GM18870 (cell line): ENCODE measurements around the gene PGRMC2.
"Not testable (repeated sequence)": the region's sequence is repeated elsewhere in the genome, so short reads cannot be mapped to it uniquely, and the experiment has no call there.

Experiments used
- ATAC-seq: cut with Tn5 transposase; IDR thresholded peaks from one replicate; pipeline ENCODE4 v1.9.1; 2021; ENCODE audit warnings: moderate library complexity; ENCODE audit not compliant: unreplicated experiment

PGRMC2 gene

DNA sequence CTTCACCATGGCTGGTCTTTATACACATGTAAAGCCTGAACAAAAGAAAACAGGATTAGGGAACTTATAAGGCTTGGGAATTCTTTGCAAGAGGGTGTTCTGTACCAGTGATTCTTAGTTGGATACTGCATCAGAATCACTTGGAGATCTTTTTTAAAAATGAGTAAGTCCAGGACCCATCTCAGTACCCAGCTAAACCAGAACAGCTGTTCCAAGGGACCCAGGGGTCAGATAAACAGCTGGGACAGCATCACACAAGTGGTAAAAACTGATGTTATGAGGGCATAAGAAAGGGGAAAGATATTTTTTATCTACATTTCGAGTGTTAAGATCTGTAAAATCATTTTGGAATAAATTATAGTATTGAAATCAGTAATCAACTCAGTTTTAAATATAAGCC, 16.1 kb downstream of the PGRMC2 start:
- no peak for ATAC-seq

DNA sequence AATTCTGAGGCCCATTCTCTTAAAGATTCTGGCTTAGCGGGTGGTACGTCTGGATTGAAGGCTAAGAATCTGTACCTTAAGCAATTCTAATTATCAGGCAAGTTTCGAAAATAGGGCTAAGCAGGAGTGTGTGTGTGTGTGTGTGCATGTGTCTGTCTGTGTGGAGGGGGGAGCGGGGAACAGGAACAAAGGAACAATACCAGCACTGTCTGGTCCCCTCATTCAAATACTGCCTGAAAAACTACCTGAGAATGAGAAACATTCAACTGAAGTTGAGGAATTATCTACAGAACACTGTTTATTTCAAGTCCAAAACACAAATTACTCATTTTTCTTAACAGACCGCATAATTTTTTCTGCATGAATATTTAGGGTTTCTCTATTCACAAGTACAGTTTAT, 18.6 kb downstream of the PGRMC2 start:
- ATAC-seq: no peak

DNA sequence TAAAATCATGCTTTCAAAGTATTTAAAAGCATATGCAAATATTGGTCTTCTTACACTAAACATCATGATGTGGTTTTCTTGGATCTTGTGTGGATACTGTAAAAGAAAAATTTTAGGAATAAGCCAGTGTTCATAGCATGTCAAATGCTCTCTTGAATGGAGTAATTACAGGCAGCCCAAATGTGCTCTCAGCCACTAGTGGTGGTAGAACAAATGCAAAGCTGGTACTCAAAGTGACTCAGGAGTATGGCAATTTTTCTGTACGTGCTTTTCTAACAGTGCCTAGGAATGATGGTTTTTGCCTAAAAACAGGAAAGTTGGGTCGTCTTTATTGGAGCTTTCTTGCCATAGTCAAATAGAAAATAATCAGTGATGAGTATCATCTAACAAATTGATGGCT, 19.9 kb downstream of the PGRMC2 start:
- ATAC-seq: no peak

DNA sequence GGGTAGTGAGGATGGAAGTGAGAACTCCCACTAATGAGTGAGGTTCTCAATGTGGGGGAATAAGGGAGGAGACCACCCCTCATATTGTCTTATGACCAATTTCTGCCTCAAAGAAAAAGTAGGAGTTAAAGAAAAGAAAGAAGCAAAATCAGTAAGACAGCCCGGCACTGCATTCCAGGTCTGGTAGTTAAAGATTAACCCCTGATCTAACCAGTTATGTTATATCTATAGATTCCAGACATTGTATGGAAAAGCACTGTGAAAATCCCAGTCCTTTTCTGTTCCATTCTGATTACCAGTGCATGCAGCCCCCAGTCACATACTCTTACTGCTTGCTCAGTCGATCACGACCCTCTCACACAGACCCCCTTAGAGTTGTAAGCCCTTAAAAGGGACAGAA, 20.4 kb downstream of the PGRMC2 start:
- ATAC-seq: not testable (repeated sequence)

DNA sequence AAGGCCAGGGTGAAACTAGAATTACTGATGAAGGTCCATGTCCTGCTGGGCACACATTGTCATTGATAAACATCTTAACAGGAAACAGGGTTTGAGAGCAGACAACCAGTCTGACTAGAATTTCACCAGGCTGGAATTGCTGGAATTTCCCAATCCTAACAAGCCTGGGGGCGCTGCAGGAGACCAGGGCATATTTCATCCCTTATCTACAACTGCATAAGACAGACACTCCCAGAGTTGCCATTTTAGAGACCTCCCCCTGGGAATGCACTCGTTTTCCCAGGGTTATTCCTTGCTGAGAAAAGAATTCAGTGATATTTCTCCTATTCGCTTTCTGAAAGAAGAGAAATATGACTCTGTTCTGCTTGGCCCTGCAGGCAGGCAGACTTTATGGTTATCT, 22.1 kb downstream of the PGRMC2 start:
- not testable (repeated sequence) for ATAC-seq

DNA sequence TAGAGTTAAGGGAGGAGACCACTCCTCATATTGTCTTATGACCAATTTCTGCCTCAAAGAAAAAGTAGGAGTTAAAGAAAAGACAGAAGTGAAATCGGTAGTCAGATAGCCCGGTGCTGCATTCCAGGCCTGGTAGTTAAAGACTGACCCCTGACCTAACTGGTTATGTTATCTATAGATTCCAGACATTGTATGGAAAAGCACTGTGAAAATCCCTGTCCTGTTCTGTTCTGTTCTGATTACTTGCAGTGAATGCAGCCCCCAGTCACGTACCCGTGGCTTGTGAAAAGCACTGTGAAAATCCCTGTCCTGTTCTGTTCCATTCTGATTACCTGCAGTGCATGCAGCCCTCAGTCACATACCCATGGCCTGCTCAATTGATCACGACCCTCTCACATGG, 27.7 kb downstream of the PGRMC2 start:
- ATAC-seq: not testable (repeated sequence)

DNA sequence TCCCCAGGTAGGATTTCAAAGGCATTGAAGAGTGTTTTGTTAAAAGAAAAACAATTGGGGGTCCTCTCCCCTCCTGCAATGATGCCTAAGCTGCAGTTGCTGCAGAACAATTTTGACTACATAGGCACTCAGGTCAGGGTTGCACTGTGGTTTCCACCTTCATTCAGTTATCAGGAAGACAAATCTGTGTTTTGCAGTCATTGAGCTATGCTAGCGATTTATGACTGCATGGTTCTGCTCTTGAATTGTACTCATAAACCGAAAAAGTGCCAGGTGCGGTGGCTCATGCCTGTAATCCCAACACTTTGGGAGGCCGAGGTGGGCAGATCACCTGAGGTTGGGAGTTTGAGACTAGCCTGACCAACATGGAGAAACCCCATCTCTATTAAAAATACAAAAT, 29.4 kb downstream of the PGRMC2 start:
- ATAC-seq: not testable (repeated sequence)

DNA sequence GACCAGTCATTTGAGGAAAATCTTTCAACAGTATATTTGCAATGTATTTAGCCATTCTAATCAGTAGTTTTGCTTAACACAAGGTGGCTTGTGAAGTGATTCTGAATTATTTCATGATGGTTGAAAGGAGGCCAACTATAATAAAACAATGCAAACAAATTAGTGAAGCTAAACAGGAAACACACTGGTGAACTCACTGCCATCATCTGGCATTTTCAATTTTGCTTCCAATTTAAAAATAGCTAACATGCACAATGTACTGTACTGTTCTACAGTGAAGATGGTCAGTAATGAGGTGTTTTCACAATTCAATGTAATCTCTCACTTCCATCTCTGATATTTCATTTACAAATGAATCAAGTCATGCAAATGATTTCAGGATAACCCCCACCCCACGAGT, 31.1 kb downstream of the PGRMC2 start:
- no peak for ATAC-seq

DNA sequence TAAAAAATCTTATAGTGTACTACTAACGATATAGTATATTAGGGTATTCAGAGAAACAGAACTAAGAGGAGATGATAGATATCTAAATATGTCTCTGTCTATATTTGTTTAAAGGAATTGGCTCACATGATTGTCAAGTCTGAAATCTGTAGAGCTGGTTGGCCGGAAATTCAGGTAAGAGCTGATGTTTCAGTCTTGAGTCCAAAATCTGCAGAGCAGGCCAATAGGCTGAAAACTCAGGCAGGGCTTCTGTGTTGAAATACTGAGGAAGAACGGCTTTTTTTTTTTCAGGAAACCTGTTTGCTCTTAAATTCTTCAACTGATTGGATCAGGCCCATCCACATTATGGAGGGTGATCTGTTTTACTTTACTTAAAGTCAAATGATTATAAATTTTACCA, 31.7 kb downstream of the PGRMC2 start:
- ATAC-seq: no peak

DNA sequence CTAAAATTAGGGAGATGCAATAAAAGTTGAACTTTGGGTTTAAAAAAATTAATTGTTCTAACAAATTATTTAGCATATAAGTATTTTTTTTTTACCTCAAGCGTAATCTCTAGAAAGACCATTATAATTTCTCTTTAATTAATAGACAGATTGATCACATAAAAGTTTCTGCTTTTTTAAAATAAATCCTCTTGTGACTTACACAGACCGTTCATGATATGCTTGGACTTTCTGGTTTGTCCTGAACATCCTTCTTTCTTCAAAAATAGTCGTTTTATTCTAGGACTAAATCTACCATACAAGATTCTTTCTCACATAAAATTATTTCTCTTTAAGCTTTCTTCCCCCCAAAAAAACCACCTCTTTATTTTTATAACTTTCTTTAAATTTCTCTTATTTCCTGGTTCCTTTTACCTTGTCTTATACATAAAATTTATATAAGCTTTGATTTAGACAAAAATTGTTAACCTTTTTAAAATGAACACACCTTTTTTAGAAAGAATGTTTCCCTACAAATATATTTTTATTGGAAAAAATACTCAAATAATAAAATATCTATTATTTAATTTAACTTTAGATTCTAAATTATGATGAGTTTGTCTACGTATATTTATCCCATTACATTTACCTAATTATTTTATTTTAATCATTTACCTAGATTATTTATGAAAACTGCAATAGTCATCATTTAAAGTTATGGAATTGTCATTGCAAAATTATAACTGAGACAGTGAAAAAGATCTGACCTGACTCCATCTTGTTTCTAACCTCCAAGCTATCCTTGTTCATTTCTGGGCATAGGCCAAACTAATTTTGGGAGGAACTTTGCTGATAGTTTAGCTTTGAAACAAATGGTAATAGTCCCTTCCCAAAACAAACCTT, 37.6 kb downstream of the PGRMC2 start:
- no peak for ATAC-seq

DNA sequence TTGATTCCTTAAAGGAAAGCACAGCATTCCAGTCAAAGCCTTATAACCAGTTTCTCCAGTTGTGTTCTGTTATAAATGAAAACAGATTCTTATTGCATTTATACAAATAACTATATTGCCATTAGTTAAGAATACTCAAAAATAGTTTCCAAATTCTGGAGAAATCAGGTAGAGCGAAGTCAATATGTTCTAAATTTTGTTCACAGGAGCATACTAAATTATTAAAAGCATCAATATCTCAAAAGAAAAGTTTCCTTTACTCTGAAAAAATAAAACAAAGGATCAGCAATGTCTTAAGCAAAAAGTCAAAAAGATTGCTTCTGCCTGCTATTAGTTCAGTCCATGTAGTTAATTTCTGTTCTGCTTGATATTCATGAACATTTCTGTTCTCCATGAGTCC, 39.7 kb downstream of the PGRMC2 start:
- ATAC-seq: no peak

DNA sequence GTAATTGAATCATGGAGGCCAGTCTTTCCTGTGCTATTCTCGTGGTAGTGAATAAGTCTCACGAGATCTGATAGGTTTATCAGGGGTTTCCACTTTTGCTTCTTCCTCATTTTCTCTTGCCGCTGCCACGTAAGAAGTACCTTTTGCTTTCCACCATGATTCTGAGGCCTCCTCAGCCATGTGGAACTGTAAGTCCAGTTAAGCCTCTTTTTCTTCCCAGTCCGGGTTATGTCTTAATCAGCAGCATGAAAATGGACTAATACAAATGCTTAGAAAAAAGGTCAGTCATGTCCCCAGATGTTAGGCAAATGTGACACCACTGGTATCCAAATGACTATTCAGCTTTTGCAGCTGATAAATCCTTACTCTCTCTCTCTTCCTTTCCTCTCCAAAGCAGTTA, 42.2 kb downstream of the PGRMC2 start:
- ATAC-seq: not testable (repeated sequence)

DNA sequence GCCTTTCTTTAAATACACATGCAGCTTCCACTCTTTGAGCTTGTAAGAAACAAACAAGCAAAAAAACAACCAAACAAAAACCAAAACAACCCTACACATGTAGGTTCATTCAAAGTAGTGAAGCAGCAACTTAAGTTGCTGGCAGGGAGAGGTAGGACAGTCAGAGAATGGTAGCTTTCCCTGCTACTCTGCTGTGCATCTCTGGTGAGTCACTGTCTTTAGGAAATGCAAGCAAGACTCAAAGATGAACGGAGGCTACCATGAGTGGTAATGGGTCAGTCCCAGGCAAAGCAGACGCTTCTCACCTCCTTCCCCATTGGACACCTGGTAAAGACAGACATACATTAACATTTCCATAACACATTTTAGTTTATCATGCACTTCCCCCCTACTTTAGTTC, 43.2 kb downstream of the PGRMC2 start:
- ATAC-seq: no peak

DNA sequence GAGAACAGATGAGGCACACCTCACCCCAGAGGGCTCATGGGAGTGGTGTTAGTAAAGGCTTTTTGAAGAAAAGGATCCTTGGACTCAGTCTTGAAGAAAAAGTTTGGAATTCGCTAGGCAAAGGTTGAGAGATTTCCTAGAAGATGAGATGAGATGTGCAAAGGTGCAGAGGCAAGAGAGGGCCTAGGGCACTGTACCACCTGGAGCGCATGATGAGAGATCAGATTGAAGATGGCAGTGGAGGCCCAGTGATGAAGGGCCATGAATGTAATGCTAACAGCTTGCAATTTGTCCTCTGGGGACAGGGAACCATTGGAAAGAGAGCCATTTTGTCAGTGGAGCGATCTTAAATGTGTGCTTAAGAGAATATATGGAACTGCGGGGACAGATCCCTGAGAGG, 45.0 kb downstream of the PGRMC2 start:
- ATAC-seq: no peak

DNA sequence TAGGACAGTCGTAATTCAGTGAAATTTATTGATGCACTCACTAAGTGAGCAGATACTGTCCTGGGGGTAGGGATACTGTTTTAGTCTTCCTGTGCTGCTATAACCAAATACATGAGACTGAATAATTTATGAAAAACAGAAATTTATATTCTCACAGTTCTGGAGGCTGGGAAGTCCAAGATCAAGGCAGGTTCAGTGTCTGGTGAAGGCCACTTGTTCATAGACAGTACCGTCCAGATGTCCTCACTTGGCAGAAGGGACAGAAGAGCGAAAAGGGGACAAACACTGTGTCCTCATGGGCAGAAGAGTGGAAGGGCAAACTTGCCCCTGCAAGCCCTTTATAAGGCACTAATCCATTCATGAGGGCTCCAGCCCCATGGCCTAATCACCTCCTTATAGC, 45.6 kb downstream of the PGRMC2 start:
- no peak for ATAC-seq

DNA sequence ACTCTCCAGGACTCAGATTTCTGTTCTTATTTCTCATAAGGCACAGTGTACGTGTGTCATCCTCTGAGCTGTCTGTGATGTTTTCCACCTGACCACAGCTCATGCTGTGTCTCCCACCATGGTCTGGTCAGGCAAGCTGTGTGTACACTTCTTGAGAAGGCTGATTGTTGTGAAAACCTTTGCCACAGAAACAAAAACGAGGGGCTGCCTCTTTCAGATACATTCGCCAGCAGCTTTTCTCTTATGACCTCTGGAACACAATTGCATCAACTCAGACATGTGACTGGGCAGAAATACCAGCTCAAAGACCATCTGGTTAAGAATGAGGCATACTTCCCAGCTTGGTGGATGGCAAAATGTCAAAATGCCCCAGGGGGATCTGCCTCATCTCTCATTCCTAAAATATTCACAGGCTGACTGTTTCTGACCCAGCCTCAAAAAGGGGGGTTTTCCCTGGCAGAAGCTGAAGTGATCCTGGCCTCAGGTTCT, 46.1 kb downstream of the PGRMC2 start:
- ATAC-seq: no peak

DNA sequence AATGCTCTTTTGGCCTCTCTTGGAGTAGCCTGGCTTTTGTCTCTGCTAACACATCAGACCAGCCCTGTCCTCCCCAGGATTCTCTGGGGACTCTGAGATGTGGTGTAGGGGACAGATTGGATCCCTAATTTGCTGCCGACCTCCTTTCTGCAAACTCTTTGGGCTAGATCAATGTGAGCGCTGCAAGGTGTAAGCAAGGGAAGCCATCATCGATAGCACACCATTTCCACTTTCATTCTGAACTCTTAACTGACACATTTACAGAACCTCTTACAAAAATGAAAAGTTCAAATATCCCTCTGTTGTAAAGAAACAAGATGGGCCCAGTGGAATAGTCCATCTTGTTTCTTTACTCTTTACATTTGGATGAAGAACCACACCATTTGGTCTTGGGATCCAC, 46.6 kb downstream of the PGRMC2 start:
- ATAC-seq: no peak

DNA sequence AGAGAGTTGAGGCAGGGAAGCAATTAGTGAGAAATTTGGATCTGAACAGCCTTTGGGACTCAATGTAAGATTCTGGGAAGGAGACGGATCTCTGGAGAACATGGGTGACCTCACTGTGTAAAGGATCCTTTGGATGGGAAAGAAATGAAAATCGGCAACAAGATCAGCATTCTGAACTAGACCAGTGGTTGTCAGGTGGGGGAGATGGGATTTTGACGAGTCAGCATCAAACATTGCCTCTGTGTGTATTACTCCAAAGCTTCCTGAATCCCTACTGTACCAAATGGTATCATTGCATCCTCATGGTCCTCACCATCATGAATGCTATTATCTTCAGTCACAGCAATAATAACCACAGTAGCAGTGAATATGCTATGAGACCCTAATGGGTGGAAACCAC, 52.8 kb downstream of the PGRMC2 start:
- no peak for ATAC-seq

DNA sequence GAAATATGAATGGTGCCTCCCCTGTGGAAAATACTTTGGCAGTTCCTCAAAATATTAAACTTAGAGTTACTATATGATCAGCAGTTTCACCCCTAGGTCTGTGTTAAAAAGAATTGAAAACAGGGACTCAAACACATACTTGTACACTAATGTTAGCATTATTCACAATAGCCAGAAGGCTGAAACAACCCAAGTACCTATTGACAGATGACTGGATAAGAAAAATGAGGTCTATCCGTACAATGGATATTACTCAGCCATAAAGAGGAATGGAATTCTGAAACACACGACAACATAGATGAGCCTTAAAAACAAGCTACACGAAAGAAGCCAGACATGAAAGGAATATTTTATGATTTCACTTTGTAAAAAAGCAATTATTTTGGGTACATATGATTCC, 54.9 kb downstream of the PGRMC2 start:
- ATAC-seq: no peak

DNA sequence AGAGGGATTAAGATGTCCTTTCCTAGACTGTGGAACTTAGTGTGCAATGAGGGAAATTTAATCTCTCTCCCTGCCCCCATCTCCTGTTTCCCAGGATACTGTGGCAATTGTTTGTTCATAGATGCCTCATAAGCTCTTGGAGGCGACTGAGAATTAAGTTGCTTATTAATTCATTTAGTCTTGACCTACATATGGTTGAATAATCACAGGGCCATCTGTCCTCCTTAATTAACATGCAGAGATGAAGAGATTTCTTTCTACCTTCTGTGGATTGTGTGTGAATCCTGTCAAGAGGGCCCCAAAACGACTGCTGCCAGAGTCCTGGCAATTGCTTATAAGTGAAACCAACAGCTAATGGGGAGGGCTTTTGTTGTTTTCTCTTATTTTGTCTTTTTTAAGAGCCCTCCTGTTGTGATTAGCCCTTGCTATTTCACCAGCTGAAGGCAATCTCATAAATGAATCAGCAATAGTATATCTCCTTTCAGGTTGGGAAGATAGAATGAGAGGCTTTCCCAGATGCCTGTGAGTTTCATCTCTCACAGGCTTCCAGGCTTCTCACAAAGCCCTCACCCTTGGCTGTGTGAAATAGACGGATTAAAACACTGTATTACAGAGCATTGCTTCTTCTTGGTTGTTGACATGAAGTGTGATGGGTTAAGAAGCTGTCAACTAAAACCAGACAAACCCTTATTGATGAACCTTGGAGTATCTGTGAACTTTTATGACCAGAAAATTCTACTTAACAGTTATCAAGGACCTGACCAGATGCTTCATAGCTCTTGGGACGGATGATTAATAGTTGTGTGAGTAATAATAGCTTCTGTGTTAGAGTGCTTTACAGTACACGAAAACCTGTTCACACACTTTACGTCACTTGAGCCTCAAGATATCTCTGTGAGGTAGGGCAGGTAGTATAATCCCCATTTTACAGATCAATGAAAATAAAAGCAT, 58.5 kb downstream of the PGRMC2 start:
- no peak for ATAC-seq

DNA sequence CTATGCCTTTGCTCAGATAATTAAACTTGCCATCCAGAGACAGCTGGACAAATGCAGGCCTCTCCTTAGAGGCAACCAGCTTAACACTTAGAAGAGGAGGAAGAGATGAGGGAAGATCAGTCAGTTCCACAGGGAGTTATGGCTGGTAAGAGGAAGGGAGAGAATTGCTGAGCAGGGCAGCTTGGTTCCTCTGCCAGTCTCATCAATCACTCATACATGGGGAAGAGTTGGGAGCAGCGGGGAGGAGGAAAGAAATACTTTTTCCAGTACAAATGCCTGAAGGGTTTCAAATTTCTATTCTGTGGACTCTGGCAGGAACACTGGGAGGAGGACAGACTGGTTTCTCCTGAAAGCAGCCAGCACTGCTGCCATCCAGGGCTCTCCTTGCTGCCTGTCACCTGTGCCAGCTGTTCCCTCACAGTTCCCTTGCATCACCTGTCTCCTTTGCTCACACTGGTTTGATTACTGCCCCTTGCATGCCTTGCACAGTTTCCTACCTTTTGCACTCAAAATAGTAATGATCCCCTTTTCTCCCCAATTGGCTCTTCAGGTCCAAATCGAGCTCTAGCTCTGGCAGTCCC, 59.5 kb downstream of the PGRMC2 start:
- ATAC-seq: no peak
